ENCODE results near the gene IQSEC1.

DNA sequence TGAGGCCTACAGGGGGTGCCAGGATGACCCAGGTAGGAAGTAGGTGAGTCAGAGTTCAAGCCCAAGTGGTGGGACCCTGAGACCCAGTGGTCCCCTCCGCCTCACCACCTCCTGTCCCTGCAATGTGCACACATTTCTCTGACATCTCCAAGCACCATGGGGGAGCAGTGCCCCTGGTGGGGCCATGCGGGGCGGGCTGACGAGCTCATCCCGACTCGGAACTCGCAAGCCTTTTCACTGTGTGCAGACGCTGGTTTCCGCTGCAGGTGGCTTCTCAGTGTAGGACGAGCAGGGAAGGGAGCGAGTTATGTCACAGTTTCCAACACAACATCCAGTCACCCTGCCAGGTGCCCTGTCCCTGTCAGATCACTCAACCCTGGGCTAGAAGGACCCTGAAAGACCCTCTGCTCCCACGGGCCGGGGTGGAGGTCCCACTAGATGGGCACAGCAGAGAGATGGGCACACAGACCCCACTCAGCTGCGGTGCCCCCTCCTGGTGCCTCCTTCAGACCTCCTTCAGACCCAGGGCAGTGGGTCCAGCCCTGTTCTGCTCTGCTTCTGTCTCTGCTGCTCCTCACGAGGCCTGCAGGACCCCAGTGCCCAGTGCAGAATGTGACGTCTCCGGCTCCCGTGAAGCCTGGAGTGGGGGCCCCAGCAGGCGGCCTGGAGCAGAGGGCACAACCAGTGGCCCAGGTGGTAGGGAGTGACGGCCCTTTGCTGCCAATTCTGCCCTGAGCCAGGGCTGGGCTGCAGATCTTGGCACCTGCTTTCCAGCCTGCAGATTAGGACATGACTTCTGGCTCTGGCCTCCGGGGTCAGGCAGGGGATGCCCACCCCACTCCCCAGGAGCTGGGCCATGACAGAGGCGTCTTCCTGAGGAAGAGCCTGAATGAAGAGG is 129.9 kb downstream of the IQSEC1 start:
- TF ChIP-seq CREB1 (CRISPR knock-in tag; IDR thresholded peaks at IDR 0.05; ENCODE audit: low read depth), result no peak
- TF ChIP-seq, protein P1, sequence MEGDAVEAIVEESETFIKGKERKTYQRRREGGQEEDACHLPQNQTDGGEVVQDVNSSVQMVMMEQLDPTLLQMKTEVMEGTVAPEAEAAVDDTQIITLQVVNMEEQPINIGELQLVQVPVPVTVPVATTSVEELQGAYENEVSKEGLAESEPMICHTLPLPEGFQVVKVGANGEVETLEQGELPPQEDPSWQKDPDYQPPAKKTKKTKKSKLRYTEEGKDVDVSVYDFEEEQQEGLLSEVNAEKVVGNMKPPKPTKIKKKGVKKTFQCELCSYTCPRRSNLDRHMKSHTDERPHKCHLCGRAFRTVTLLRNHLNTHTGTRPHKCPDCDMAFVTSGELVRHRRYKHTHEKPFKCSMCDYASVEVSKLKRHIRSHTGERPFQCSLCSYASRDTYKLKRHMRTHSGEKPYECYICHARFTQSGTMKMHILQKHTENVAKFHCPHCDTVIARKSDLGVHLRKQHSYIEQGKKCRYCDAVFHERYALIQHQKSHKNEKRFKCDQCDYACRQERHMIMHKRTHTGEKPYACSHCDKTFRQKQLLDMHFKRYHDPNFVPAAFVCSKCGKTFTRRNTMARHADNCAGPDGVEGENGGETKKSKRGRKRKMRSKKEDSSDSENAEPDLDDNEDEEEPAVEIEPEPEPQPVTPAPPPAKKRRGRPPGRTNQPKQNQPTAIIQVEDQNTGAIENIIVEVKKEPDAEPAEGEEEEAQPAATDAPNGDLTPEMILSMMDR (conservative IDR thresholded peaks at IDR 0.05; ENCODE audit: low read depth in 2 of 2), result no peak
- no peak for TF ChIP-seq POLR2AphosphoS5 (IDR thresholded peaks at IDR 0.05; ENCODE audit: low read depth)
- TF ChIP-seq EZH2 (IDR thresholded peaks at IDR 0.05; ENCODE audit: low read depth, unreplicated experiment), result no peak
- TF ChIP-seq, protein P2, sequence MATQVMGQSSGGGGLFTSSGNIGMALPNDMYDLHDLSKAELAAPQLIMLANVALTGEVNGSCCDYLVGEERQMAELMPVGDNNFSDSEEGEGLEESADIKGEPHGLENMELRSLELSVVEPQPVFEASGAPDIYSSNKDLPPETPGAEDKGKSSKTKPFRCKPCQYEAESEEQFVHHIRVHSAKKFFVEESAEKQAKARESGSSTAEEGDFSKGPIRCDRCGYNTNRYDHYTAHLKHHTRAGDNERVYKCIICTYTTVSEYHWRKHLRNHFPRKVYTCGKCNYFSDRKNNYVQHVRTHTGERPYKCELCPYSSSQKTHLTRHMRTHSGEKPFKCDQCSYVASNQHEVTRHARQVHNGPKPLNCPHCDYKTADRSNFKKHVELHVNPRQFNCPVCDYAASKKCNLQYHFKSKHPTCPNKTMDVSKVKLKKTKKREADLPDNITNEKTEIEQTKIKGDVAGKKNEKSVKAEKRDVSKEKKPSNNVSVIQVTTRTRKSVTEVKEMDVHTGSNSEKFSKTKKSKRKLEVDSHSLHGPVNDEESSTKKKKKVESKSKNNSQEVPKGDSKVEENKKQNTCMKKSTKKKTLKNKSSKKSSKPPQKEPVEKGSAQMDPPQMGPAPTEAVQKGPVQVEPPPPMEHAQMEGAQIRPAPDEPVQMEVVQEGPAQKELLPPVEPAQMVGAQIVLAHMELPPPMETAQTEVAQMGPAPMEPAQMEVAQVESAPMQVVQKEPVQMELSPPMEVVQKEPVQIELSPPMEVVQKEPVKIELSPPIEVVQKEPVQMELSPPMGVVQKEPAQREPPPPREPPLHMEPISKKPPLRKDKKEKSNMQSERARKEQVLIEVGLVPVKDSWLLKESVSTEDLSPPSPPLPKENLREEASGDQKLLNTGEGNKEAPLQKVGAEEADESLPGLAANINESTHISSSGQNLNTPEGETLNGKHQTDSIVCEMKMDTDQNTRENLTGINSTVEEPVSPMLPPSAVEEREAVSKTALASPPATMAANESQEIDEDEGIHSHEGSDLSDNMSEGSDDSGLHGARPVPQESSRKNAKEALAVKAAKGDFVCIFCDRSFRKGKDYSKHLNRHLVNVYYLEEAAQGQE (IDR thresholded peaks at IDR 0.05; ENCODE audit: unreplicated experiment), result no peak
- no peak for TF ChIP-seq JUNB (IDR thresholded peaks at IDR 0.05; ENCODE audit: unreplicated experiment)
- no peak for TF ChIP-seq STAT1 (IDR thresholded peaks at IDR 0.05; ENCODE audit: unreplicated experiment)
- TF ChIP-seq ZNF331 (CRISPR knock-in tag; IDR thresholded peaks at IDR 0.05; ENCODE audit: low read depth), result no peak
- no peak for TF ChIP-seq NANOG (IDR thresholded peaks at IDR 0.05; ENCODE audit: borderline replicate concordance)
- no peak for TF ChIP-seq EZH2phosphoT487 (IDR thresholded peaks at IDR 0.05; ENCODE audit: unreplicated experiment)
- no peak for TF ChIP-seq ZNF114 (CRISPR knock-in tag; IDR thresholded peaks at IDR 0.05)
- TF ChIP-seq, protein P3, sequence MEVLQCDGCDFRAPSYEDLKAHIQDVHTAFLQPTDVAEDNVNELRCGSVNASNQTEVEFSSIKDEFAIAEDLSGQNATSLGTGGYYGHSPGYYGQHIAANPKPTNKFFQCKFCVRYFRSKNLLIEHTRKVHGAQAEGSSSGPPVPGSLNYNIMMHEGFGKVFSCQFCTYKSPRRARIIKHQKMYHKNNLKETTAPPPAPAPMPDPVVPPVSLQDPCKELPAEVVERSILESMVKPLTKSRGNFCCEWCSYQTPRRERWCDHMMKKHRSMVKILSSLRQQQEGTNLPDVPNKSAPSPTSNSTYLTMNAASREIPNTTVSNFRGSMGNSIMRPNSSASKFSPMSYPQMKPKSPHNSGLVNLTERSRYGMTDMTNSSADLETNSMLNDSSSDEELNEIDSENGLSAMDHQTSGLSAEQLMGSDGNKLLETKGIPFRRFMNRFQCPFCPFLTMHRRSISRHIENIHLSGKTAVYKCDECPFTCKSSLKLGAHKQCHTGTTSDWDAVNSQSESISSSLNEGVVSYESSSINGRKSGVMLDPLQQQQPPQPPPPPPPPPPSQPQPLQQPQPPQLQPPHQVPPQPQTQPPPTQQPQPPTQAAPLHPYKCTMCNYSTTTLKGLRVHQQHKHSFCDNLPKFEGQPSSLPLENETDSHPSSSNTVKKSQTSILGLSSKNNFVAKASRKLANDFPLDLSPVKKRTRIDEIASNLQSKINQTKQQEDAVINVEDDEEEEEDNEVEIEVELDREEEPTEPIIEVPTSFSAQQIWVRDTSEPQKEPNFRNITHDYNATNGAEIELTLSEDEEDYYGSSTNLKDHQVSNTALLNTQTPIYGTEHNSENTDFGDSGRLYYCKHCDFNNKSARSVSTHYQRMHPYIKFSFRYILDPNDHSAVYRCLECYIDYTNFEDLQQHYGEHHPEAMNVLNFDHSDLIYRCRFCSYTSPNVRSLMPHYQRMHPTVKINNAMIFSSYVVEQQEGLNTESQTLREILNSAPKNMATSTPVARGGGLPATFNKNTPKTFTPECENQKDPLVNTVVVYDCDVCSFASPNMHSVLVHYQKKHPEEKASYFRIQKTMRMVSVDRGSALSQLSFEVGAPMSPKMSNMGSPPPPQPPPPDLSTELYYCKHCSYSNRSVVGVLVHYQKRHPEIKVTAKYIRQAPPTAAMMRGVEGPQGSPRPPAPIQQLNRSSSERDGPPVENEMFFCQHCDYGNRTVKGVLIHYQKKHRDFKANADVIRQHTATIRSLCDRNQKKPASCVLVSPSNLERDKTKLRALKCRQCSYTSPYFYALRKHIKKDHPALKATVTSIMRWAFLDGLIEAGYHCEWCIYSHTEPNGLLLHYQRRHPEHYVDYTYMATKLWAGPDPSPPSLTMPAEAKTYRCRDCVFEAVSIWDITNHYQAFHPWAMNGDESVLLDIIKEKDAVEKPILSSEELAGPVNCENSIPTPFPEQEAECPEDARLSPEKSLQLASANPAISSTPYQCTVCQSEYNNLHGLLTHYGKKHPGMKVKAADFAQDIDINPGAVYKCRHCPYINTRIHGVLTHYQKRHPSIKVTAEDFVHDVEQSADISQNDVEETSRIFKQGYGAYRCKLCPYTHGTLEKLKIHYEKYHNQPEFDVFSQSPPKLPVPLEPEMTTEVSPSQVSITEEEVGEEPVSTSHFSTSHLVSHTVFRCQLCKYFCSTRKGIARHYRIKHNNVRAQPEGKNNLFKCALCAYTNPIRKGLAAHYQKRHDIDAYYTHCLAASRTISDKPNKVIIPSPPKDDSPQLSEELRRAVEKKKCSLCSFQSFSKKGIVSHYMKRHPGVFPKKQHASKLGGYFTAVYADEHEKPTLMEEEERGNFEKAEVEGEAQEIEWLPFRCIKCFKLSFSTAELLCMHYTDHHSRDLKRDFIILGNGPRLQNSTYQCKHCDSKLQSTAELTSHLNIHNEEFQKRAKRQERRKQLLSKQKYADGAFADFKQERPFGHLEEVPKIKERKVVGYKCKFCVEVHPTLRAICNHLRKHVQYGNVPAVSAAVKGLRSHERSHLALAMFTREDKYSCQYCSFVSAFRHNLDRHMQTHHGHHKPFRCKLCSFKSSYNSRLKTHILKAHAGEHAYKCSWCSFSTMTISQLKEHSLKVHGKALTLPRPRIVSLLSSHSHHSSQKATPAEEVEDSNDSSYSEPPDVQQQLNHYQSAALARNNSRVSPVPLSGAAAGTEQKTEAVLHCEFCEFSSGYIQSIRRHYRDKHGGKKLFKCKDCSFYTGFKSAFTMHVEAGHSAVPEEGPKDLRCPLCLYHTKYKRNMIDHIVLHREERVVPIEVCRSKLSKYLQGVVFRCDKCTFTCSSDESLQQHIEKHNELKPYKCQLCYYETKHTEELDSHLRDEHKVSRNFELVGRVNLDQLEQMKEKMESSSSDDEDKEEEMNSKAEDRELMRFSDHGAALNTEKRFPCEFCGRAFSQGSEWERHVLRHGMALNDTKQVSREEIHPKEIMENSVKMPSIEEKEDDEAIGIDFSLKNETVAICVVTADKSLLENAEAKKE (CRISPR knock-in tag; IDR thresholded peaks at IDR 0.05), result no peak
- TF ChIP-seq, protein P4, sequence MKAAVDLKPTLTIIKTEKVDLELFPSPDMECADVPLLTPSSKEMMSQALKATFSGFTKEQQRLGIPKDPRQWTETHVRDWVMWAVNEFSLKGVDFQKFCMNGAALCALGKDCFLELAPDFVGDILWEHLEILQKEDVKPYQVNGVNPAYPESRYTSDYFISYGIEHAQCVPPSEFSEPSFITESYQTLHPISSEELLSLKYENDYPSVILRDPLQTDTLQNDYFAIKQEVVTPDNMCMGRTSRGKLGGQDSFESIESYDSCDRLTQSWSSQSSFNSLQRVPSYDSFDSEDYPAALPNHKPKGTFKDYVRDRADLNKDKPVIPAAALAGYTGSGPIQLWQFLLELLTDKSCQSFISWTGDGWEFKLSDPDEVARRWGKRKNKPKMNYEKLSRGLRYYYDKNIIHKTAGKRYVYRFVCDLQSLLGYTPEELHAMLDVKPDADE (IDR thresholded peaks at IDR 0.05), result no peak
